ENCODE measurements around the gene MAPK1.

- TF ChIP-seq CTCF (conservative IDR thresholded peaks at IDR 0.05) = no peak
- no peak for TF ChIP-seq ZFX (IDR thresholded peaks at IDR 0.05)
Observed at GRCh38 chr22:21862386-21863245, 4.8 kb downstream of the MAPK1 start.
